Lower leg skin (tissue), 3 donors: ENCODE results near the gene OR4K17.

Experiments used
- POLR2A ChIP-seq, 2 donors: fragments of 450-650 bp; IDR thresholded peaks; one replicate each; pipeline ENCODE4 v1.6.1; 2016 to 2017; ENCODE audit warnings: antibody characterized with exemption in 2 of 2, mild to moderate bottlenecking in 1 of 2, moderate library complexity in 1 of 2
- TF ChIP-seq, protein P1 (sequence below), 3 donors: fragments of 450-650 bp; IDR thresholded peaks; one replicate each; pipeline ENCODE4 v1.5.1; 2016; ENCODE audit warnings: antibody characterized with exemption in 3 of 3, mild to moderate bottlenecking in 3 of 3, moderate library complexity in 2 of 3

DNA sequence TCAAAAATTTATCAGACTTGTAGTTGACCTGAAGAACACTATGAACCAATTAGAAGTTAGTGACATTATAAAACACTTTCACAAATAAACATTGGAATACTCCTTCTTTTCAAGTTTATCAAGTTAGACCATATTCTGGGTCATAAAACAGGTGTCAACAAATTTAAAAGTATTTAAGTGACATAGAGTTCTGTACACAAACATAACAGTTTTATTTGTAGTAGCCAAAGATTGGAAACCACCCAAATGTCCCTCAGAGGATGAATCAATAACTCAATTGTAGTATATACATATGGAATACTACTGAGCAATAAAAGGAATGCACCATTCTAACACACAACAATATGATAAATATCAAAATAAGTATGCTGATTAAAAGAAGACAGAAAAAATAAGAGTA, 56.6 kb downstream of the OR4K17 start:
- TF ChIP-seq, protein P1, sequence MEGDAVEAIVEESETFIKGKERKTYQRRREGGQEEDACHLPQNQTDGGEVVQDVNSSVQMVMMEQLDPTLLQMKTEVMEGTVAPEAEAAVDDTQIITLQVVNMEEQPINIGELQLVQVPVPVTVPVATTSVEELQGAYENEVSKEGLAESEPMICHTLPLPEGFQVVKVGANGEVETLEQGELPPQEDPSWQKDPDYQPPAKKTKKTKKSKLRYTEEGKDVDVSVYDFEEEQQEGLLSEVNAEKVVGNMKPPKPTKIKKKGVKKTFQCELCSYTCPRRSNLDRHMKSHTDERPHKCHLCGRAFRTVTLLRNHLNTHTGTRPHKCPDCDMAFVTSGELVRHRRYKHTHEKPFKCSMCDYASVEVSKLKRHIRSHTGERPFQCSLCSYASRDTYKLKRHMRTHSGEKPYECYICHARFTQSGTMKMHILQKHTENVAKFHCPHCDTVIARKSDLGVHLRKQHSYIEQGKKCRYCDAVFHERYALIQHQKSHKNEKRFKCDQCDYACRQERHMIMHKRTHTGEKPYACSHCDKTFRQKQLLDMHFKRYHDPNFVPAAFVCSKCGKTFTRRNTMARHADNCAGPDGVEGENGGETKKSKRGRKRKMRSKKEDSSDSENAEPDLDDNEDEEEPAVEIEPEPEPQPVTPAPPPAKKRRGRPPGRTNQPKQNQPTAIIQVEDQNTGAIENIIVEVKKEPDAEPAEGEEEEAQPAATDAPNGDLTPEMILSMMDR (IDR thresholded peaks at IDR 0.05): no peak
- no peak for TF ChIP-seq POLR2A (IDR thresholded peaks at IDR 0.05)
